ENCODE data around the gene PSMA5. TPM values are rescaled to one million over a fixed set of nuclear protein-coding genes. Genes with fewer than 3 reads are reported as not detected.
"Not testable (repeated sequence)": the region's sequence is repeated elsewhere in the genome, so short reads cannot be mapped to it uniquely, and the experiment has no call there.

PSMA5 gene
- total RNA-seq = 62.4 TPM
- long read RNA-seq, transcript PSMA5-201 (9 exons, 3,729 nt) = major isoform, 25 of 33 reads
- long read RNA-seq, partial matches to known transcripts = 2 of 33 reads
- long read RNA-seq, other reads (novel, unspliced or antisense) = 6 of 33 reads

DNA sequence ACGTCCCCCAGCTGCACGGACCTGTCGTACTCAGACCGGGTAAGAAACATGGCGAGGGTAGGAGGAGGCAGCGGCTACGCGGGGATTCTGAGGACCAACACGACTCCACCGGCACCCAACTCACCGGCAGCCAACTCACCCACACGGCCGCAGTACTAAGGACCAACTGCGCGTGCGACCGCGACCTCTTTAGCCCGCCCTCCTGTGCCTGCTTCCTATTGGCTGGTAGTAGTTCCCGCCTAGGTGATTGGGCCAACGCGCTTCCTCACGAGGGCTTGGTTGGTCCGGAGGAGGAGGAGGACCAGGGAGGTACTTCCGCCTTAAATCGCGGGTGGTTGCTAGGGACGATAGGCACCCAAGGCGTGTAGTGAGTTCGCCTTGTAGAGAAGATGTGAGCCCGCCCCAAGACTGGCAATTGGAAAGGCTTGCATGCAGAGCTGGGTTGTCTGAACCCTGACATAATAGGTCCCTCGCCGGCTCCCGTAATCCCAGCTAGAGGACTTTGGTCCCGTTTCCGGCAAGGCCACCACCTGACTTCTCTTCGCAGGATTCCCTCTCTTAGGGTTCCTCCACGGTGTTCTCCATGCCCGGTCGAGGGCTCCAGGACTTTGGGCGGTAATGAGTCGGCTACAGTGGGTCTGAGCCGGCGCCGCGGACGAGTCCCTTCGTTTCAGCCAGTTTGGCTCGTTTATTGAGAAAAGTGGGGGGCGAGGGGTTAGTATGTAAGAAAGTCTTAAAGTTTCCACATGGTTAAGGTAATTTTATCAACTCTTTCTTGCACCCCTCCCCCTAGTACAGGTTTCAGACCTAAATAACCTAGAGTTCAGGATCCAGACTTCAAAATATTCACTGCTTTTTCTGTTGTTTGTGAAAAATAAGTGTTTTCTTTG, at the start of gene PSMA5:
Gene PSMA5 (minus strand): TSS at position 168 of the 890 bp plus-strand sequence. CDS start 118 bp downstream, at position 50.
- intact Hi-C loops (cut with DNase I) = loop anchor here (1.0 to 5.0 kb wide), 3 partner anchors 40 to 106 kb away; partner anchors contain the start of genes ATXN7L2 and SYPL2
- ATAC-seq = peak; percentile 100

GRCh38 chr1:109475261-109475660, 49.0 kb upstream of the PSMA5 start:
- intact Hi-C loops (cut with DNase I) = no loop called here
- no peak for ATAC-seq
- no peak for DNase-seq (ENCODE audit: missing footprints)

More for the DNA sequence above, at the start of gene PSMA5:
- DNase-seq (ENCODE audit: missing footprints) = peak; percentile 97

GRCh38 chr1:109474697-109475096, 48.4 kb upstream of the PSMA5 start:
- no peak for DNase-seq (ENCODE audit: missing footprints)
- intact Hi-C loops (cut with DNase I) = no loop called here
- peak; percentile 45 for ATAC-seq

- intact Hi-C loops (cut with DNase I); DNase-seq (ENCODE audit: missing footprints): not testable (repeated sequence)
- peak; percentile 38 for ATAC-seq
Observed at GRCh38 chr1:109473284-109474057, 47.2 kb upstream of the PSMA5 start.

GRCh38 chr1:109472779-109473178, 46.5 kb upstream of the PSMA5 start:
- intact Hi-C loops (cut with DNase I) = no loop called here
- DNase-seq (ENCODE audit: missing footprints) (no peak), ATAC-seq (no peak)

DNA sequence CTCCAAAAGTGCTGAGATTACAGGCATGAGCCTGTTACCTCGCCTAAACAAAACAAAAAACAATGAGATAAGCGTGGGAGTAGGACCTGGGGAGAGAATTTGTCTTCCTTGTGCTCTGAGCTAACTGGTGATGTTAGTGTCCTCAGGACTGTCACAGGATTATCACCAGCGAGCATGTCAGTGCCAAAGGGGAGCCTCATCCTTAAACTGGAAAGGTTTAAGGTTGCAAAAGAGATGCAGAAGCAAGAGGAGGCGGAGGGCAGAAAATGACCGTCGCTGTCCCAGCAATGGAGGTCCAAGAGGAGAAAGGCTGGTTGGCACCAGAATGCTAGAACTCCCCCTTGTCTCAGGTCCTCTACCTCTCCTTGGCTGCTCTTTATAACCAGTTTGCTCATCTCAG, 44.0 kb upstream of the PSMA5 start:
- ATAC-seq = no peak
- intact Hi-C loops (cut with DNase I) = no loop called here
- DNase-seq (ENCODE audit: missing footprints) = no peak

DNA sequence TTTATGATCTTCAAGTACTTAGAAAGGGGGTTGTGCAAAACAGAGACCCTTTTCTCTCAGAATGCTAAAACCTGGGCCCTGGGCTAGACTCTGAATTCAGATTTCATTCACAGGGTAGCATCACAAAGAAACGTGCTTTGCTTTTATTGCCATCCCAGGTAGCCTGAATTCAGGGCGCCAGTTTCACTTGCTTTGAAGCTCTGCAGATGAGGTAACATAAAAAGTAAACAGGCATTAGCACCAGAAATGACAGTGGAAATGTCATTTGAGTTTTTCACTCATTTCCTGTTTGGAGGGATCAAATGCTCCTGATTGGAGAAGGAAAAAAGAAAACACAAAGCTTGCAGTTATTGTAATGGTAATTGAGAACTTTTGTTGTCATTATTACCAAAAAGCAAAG, 42.7 kb upstream of the PSMA5 start:
- intact Hi-C loops (cut with DNase I) = no loop called here
- DNase-seq (ENCODE audit: missing footprints) (no peak), ATAC-seq (no peak)

DNA sequence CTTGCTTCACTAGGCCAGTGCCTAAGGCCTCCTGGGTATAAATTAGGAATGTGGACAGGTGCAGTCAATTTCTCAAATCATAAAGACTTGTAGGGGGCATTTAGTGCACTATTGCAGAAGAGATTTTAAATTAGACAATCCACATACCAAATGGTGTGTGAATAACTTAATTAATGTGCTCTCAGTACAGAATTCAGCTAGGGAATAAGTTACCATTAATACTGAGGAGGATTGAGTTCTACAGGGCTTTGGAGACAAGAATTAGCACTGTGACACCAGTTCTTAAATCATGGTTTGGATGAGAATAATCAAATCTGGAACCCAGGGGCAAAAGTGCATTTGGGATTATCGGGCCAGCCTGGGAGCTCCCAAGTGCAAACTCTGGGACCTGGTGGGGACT, 41.8 kb upstream of the PSMA5 start:
- no peak for ATAC-seq
- DNase-seq (ENCODE audit: missing footprints) = no peak
- intact Hi-C loops (cut with DNase I) = no loop called here

- DNase-seq (ENCODE audit: missing footprints) = no peak
- intact Hi-C loops (cut with DNase I) = no loop called here
- ATAC-seq = peak; percentile 62
Observed at GRCh38 chr1:109467301-109467777, 41.1 kb upstream of the PSMA5 start.

GRCh38 chr1:109466452-109467300, 40.4 kb upstream of the PSMA5 start, which contains the start of gene SYPL2:
Gene SYPL2 (plus strand): TSS chr1:109466546. CDS start chr1:109466844, 298 bp downstream.
- DNase-seq (ENCODE audit: missing footprints) (peak; percentile 79), ATAC-seq (peak; percentile 88)
- intact Hi-C loops (cut with DNase I) = loop anchor here (1.0 kb wide), 1 partner anchor 40 kb away; the partner anchor contains the start of gene PSMA5

DNA sequence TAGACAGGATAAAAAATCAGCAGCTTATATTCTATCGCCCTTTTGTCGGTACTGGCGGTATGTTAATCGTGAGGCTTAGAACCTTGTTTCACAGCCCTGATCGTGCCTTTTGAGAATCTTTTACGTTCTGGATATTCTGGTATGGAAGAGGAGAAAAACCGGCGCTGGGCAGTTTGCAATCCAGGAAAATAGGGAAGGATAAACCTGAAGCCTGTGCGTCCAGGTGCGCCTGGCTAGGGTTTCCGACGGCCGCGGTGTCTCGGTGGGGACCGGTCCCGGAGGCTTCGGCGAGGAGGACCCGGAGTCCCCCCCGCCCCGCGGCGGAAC, 39.8 kb upstream of the PSMA5 start:
- no peak for ATAC-seq
- intact Hi-C loops (cut with DNase I) = loop anchor here (1.0 kb wide), 1 partner anchor 40 kb away; the partner anchor contains the start of gene PSMA5

GRCh38 chr1:109457819-109458218, 31.6 kb upstream of the PSMA5 start:
- DNase-seq (ENCODE audit: missing footprints) (no peak), ATAC-seq (no peak)
- intact Hi-C loops (cut with DNase I) = no loop called here

More for the DNA sequence above, 39.8 kb upstream of the PSMA5 start:
- no peak for DNase-seq (ENCODE audit: missing footprints)

DNA sequence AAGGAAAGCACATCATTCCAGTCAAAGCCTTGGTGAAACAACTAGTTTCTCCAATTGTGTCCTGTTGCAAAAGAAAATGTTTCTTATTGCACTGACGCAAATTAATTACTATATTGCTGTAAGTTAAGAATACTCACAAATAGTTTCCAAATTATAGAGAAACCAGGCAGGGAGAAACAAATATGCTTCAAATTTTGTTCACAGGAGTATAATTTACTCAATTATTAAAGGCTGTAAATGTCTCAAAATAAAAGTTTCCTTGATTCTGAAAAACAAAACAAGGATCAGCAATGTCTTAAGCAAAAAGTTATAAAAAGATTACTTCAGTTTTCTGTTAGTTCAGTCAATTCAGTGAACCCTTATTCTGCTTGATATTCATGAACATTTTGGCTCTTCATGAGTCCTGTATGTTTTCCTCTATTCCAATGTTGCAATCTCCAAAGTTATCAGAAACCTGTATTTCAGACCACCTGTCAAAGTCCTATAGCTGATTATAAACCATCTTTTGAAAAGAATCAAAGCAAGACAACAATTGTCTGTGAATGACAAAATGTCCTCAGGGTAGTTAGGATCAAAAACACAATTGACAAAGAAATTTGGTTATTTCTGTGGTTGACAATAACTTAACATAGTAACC, 28.4 kb upstream of the PSMA5 start:
- DNase-seq (ENCODE audit: missing footprints) (no peak), ATAC-seq (no peak)
- intact Hi-C loops (cut with DNase I) = no loop called here

DNA sequence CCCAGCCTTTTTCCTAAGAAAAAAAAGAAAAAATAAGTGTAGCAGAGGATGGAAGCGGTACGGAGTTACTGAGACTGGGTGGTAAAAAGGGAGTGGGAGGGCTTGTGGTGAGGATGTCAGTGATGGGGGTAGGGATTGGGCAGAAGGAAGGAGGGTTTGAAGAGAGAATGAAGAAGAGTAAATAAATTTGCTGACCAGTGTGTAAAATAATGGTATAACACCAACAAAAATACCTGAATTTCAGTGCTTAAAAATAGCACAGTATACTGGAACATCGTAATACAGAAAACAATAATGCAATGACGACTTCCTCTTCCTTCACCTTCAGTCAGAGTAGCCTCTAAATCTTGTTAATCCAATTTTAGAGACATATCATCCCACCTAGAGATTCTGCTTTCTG, 21.3 kb upstream of the PSMA5 start:
- ATAC-seq (no peak), DNase-seq (ENCODE audit: missing footprints) (no peak)
- intact Hi-C loops (cut with DNase I) = no loop called here

DNA sequence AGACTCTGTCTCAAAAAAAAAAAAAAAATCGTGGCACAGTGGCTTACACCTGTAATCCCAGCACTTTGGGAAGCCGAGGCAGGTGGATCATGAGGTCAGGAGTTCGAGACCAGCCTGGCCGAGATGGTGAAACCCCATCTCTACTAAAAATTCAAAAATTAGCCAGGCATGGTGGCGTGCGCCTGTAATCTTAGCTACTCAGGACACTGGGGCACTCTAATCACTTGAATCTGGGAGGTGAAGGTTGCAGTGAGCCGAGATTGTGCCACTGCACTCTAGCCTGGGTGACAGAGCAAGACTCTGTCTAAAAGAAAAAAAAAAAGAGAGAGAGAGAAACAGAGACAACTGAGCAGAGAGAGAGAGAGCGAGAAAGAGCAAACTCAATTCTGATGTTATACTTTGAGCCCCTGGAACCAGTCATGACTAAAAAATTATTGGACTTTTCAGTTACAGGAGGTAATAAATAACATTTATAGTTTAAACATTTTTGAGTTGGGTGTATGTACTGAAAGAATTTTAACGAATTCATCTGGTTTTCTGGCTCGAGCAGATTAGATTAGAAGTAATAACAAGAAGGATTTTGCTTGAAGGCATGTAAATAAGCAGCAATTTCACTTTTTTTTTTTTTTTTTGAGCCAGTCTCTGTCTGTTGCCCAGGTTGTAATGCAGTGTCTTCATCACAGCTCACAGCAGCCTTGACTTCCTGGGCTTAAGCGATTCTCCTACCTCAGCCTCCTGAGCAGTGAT, 19.9 kb upstream of the PSMA5 start:
- ATAC-seq; intact Hi-C loops (cut with DNase I); DNase-seq (ENCODE audit: missing footprints): not testable (repeated sequence)

GRCh38 chr1:109444346-109444745, 18.1 kb upstream of the PSMA5 start:
- intact Hi-C loops (cut with DNase I) = no loop called here
- DNase-seq (ENCODE audit: missing footprints) (no peak), ATAC-seq (no peak)

GRCh38 chr1:109443476-109443875, 17.2 kb upstream of the PSMA5 start:
- intact Hi-C loops (cut with DNase I) = no loop called here
- DNase-seq (ENCODE audit: missing footprints) (no peak), ATAC-seq (no peak)
